Stimulated activated CD4-positive, alpha-beta T cell treated with anti-CD3 and anti-CD28 coated beads, Interleukin-2, amount 100 ng/mL, for 24 hours (primary cell): ENCODE results near the gene UBL5.
"Not testable (repeated sequence)": the region's sequence is repeated elsewhere in the genome, so short reads cannot be mapped to it uniquely, and the experiment has no call there.

Experiments used
- DNase-seq, 2 donors: peaks; one replicate each; pipeline ENCODE4 v3.0.0-alpha.2; 2020

Gene UBL5

DNA sequence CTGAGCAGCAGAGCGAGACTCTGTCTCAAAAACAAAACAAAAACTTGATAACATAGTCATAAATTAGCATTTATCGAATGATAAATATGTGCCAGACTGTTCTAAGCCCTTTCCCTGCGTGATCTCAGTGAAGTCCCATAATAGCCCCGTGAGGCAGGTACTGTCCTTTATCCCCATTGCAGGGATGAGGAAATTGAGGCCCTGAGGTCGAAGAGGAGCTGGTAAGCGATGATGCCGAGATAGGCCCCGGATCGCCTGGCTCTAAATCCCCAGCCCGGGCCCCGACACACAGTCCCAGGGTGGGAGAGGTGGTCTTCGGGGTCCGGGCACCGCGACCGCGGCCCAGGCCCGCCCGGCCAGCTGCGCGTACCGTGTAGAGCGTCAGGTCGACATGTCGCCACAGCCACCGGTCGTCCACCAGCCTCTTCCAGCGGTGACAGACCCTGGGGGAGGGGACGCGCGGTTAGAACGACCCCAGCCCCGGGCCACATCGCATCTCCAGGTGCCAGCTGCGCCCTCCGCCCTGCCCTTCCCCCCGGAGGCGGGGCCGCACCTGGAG lies 9.5 kb upstream of the UBL5 start:
- DNase-seq: no peak

DNA sequence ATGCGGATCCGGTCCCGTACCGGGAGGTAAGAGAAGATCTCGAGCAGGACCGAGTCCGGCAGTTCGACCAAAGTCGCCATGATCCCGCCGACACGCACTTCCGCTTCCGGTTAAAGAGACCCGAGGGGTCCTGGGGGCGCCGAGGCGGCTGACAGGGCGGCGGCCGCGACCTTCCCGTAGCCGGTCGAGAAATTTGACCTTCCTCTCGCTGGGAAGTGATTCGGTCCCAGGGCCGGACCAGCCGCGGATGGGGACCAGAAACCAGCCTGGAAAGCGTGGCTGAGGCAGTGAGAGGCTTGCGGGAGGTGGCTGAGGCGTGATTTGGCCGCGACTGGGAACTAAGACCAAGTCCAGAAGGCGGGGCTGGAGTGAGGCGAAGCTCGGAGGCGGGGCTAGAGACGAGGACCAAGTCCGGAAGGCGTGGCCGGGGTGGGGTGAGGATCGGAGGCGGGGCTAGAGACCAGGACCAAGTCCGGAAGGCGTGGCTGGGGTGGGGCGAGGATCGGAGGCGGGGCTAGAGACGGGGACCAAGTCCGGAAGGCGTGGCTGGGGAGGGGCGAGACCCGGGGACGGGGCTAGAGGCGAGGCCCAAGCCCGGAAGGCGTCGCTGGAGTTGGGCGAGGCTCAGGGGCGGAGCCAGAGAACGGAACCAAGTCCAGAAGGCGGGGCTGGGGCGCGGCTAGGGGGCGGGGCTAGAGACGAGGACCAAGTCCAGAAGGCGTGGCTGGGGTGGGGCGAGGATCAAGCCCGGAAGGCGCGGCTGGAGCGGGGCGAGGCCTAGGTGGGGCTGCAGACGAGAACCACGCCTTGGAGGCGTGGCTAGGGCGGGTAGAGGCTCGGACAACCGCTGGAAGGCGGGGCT lies 8.8 kb upstream of the UBL5 start, which contains the start of gene FBXL12:
Gene FBXL12, minus strand, starts transcription at position 346 of the 862 bp plus-strand sequence. Its CDS starts 266 bp downstream, at position 80.
- peak; percentile 100 for DNase-seq

DNA sequence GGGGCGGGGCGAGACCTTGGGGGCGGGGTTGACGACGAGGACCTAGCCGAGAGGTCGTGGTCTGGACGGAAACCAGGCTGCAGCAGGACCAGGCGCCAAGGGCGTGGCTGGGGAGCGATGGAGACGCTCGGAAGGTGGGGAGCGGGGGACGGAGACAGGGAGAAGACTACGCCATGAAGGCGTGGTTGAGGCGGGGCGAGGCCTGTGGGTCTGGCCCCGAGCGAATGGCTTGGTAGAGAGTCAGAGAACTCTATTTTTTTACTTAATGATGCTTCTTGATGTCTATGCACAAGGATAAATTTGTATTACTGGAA lies 8.2 kb upstream of the UBL5 start:
- no peak for DNase-seq

DNA sequence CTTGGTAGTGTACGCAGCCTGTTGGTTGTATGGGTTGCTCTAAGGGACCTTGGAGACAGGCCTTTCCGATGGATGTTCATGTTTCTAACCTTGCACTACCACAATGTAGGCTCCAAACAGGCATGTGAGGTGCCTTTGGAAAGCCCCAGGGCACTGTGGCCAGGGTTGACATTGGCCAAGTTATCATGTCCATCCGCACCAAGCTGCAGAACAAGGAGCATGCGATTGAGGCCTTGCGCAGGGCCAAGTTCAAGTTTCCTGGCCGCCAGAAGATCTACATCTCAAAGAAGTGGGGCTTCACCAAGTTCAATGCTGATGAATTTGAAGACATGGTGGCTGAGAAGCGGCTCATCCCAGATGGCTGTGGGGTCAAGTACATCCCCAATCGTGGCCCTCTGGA lies 7.7 kb upstream of the UBL5 start:
- DNase-seq: not testable (repeated sequence)

DNA sequence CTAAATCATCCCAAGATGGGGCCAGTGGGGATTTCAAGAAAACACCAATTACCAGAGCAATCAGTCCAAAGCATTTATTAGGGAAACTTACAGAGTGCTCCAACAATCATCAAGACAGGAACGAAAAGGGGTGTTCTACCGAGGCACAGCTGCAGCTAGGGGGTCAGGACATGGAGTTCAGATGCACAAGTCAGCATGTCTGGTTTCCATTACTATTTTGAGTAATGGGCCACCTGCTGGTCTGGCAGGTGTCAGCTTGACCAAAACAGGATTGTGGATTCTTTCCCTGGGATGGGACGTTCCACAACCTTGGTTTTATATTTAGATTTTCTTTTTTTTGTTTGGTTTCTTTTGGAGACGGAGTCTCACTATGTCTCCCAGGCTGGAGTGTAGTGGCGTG lies 3.9 kb upstream of the UBL5 start:
- no peak for DNase-seq

DNA sequence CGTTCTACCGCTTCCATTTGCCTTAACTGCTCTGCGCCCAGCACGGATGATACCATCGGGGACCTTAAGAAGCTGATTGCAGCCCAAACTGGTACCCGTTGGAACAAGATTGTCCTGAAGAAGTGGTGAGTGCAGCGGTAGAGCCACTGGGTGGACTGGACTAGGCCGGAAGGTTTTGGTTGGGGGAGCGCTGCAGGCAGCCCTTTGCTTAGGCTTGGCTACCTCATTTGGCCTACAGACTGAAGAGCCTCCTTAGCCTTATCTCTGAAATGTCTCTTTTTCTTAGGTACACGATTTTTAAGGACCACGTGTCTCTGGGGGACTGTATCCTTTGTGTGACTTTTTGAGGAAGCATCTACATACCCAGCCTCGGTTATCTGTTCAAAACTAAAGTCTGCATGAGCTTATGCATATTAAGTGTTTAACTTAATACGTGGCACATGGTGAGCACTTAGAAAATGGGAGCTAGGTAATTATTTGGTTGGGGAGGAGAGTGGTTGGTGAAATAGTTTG lies 889 bp downstream of the UBL5 start:
- no peak for DNase-seq

DNA sequence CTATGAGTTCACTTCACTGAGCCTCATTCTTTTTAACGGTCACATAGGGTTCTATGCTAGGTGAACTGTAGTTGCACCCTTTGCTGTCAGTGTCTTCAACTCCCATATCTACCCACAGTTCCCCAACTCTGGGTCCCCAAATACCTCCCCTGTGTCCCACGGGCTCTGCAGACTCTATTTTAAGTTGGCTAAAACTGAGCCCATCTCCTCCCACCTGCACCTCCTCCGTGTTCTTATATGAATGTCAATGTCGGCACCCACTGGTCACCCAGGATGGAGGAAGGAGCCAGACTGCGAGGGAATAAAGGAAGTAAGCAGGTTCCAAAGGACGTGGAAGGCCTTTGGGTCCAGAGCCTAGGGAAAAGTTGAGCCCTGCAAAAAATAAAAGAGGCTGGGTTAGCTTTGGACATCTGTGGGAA lies 6.6 kb downstream of the UBL5 start:
- DNase-seq: no peak

DNA sequence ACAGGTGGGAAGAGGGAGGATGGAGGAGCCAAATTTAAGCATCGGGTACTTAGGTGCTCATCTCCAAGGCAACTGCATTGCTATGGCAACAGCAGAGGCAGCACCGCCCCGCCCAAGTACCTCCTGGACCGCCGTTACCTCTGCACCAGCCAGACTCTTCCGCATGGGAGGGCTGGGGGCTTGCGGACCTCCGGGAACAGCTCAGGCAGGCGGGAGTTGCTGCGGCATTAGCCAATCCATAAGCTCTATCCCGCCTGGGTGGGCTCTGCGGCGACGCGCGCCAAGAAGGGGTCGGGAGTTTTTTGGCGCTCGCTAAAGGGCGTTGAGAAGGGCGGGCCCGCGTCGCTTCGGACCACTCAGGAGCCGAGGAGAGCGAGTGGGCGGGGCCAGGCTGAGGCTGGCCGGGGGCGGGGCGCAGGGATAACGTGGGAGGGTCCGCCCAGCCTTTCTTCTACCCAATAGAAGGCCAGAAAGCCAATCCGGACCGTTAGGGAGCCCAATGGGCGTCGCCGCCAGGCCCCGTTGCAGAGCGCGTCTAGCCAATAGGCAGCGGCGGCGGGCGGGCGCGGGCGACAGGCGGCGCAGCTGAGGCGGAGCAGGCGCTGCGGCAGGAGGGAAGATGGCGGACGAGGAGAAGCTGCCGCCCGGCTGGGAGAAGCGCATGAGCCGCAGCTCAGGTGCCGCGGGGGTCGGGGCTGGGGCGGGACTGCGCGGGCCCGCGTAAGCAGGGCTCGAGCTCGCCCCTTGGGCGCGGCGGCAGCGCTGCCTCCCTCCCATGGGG lies 7.2 kb downstream of the UBL5 start, which contains the start of gene PIN1:
Gene PIN1, plus strand, starts transcription at position 593 of the 781 bp plus-strand sequence. Its CDS starts 27 bp downstream, at position 620.
- DNase-seq: peak; percentile 99

DNA sequence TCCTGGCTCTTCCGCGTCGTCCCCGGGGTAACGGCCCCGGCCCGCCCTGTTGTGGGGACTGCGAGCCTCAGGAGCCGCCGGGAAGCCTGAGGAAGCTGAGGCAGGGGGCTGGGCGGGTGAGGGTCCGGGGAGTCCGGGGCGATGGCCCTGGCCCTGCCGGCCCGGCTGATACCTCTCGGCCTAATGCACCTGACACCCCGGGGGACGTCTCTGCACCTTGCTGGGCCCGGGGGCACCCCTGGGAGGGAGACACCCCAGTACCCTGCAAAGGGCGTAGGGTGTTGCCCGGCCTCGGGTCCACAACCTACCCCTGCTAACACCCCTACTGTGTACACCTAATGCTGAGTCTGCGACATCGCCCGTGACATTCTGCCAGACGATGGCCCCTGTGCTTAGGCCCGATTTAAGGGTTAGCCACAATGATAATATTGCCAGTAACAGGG lies 7.8 kb downstream of the UBL5 start:
- DNase-seq: no peak

DNA sequence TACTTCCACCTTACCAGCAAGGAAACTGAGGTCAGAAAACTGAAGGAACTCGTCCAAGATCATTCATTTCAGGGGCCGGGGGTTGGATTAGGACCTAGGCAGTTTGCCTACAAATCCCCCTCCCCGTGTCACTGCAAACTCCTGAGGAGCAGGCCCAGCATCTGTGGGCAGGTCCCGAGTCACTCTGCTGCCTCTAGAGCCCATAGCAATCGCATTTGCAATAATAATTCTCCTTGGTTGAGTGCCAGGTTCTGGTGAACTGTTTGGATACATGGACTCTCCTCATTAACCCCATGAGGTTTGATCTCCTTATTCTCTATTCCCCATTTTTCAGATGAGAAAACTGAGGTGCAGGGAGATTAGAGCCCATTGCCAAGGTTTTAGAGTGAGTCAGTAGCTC lies 8.3 kb downstream of the UBL5 start:
- no peak for DNase-seq

DNA sequence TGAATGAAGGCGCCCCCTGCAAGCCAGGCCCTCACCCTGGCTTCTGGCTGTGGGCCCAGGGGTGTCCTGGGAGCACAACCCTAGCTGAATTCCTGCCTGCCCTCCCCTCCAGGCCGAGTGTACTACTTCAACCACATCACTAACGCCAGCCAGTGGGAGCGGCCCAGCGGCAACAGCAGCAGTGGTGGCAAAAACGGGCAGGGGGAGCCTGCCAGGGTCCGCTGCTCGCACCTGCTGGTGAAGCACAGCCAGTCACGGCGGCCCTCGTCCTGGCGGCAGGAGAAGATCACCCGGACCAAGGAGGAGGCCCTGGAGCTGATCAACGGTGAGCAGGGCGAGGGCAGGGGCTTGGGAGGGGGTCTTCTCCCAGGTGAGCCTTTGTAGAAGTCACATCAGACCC lies 10.6 kb downstream of the UBL5 start:
- no peak for DNase-seq

DNA sequence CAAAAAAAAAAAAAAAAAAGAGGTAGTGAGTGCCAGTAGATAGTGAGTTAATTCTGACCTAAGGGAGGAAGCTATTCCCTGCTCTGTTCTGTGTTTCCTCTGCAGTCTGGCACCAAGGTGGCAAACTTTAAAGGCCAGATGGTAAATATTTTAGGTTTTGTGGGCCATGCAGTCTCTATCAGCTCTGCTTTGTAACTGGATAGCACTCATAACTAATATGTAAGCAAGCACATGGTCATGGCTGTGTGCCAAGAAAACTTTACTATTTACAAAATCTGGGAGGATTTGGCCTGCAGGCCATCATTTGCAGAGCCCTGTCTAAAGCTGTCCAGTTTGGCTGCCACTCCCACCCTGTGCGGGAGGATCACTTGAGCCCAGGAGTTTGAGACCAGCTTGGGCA lies 11.7 kb downstream of the UBL5 start:
- DNase-seq: no peak

DNA sequence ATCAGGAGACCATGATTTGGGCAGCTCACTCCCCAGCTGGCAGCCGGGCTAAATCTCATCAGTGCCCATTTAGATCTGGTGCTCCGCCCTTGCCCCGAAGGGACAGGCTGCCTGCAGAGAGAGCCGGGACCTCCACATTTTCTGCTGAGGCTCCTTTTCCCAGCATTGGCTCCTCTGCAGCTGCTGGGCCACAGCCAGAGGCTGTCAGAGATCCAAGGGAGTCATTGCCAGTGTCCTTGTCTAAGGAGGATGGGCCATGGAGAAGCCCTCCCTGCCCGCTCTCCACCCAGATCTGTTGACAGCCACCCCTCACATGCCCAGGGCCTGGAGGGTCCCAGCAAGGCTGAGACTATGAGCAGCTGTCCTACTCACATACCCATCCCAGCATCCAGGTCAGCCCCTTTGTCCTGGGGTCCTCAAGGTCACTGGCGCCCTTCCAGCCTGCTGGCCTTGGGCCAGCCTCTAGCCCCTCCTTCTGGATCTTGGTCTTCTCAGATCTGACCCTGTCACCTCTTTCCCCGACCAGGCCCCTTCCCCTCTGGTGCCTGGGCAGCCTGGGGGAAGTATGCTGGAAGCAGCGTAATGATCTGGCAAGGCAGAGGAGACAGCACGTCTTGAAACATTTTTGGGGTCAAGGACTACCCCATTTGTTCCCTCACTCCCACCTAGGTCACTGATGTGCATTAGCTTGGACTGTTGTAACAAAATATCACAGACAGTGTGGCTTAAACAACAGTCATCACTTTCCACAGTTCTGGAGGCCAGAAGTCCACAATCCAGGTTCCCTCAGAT lies 15.3 kb downstream of the UBL5 start:
- no peak for DNase-seq

DNA sequence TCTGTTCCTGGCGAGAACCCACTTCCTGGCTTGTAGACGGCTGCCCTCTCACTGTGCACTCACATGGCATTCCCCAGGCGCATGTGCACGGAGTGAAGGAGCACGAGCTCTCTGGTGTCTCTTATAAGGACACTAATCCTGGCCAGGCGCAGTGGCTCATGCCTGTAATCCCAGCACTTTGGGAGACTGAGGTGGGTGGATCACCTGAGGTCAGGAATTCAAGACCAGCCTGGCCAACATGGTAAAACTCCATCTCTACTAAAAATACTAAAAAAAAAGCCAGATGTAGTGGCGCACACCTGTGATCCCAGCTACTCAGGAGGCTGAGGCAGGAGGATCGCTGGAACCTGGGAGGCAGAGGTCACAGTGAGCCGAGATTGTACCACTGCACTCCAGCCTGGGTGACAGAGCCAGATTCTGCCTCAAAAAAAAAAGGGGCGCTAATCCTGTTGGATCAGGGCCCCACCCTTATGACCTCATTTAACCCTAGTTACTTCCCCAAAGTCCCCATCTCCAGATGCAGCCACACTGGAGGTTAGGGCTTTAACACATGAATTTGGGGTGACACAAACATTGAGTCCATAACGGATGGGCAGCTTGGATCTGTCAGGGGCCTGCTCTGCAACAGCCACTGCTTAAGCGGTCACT lies 16.0 kb downstream of the UBL5 start:
- DNase-seq: not testable (repeated sequence)

DNA sequence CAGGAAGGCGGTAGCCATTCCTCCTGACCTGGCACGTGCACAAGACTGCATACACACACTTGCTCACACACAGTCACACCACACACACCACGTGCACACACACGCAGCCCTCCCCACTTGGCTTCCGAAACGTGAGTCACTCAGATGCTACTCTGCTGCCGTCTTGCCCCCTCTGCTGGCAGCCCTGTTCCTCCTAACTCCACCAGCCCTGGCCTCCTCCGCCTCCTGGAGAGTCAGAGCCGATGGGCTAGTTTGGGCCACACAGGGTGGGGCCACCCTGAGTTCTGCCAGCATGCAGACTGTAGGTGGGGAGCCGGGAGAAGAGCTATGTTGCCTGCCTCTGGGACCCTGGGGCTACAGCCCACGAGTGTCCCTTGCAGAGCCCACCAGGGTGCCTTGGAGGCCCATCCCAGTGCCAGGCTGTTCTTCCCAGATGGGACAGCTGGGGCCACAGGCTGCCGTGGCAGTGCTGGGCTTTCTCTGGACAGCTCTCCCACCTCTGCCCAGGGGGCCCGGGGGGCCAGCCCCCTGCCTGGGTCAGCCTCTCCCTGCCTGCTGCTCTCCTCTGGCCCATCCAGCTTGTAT lies 19.5 kb downstream of the UBL5 start:
- peak; percentile 52 to 59 for DNase-seq

DNA sequence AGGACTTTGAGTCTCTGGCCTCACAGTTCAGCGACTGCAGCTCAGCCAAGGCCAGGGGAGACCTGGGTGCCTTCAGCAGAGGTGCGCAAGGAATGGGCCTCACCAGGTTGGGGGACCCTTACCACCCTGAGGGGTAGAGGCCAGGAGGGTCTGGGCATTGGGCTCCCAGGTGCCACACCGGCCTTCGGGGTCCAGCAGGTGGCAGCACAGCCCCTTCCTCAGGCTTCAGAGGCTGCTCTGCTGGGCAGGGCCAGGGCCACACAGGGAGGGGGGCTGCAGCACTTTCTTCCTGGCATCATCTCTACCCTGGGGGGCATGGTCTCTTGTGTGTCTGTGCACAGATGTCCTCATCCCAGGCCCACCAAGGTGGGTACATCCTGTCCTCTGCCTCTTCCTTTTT lies 20.3 kb downstream of the UBL5 start:
- peak; percentile 28 to 42 for DNase-seq

DNA sequence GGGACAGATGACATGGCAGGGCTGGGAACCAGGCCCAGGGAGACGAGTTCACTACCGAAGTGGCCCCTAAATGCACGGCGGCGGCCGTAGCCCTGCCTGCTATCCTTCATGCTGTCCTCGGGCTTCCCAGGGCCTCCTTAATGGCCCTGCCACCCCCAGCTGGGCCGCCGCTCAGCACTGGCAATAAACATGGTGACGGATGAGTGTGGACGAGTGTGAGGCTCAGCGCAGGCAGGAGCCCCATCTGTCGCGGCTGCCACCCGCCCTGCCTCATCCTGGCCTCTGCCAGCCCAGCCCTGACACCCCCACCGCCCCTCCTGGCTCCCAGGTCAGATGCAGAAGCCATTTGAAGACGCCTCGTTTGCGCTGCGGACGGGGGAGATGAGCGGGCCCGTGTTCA lies 21.0 kb downstream of the UBL5 start:
- no peak for DNase-seq

DNA sequence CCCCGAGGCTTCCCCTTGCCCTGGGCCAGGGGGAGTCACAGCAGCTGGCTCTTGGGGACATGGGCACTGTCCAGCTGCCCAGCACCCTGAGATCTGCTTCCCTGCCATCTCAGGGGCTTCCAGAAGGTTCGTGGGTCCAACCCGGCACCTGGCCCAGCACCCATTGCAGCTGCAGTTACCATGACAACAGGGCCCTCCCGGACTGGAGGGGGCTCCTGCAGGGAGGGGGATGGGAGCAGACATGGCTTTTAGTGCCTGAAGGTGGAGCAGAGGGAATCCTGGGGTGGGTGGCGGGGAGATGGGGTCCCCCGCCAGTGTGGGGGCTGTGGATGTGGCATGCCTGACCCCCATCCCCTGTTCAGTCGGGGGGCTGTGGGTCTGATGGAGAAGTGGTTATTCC lies 22.1 kb downstream of the UBL5 start:
- no peak for DNase-seq

DNA sequence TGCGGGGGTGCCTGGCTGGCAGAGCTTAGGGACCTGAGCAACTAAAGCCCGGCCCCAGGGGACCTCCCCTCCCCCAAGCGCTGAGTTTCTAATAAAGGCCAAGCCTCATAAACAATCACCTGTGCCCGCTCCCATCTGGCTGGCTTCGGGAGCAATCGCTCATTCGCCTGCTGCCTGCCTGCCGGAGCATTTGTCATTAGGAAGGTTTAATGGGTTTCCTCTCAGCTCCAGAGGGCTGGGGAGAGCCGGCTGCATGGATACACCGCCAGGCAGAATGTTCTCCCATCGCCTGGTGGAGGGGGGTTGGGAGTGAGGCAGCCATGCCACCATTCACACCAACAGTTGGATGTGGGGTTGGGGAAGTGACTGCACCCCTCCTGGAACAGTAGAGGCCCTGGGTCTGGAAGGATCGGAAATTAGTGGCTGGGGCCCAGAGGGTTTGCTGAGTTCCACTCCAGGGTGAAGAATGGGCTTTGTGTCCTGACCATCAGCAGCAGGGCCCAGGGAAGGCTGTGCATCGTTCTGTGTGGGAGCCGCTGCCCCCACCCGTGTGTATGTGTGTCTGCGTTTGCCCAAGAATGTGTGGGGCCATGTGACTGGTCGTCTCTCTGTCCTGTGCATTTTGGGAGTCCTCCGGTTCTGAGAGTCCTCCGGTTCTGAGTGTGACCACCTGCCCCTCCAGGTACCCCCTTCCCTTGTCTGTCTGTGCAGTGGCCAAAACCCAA lies 22.7 kb downstream of the UBL5 start:
- DNase-seq: no peak

DNA sequence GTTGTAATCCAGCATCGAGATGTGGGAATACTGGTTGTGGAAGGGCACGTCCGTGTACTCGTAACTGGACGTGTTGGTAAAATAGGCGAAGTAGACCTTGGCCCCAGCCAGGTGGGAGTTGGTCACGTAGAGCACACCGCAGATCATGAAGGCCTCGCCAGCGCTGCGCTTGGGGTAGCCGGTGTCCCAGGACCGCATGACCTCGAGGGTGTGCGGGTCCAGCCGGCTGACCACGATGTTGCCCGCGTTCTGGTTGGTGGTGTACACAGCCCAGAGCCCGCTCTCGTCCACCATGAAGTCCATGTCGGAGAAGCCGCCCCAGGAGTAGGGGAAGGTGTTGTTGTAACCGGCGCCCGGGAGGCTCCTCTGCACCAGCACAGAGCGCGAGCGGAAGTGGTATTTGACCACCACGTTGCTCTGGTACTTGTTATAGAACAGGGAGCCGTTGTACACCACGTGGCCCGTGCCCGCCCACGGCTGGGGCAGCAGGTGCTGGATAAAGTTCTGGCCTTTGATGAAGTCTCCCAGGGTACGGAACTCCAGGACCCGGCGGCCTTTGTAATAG lies 26.6 kb downstream of the UBL5 start:
- DNase-seq: no peak

DNA sequence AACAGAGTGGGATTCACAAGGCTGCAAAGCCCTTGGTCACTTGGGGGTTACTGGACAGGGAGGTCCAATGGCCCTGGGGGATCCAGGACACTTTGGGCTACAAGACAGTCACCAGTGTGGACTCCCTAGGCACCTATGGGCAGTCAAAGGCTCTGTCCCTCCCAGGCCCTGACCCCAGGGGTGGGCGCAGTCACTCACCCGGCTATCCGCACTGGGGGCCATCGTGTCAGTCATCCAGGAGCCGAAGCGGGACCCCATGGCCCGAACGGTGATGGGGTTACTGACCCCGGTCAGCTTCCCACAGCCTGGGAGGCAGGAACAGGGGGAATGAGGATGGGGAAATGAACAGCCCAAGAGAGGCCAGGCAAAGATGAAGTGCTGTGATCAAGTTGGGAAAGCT lies 28.9 kb downstream of the UBL5 start:
- no peak for DNase-seq
